Adrenal gland (tissue), 5 donors: ENCODE measurements around the gene LEAP2.

Experiments
- CTCF ChIP-seq, 6 experiments: fragments of 450-650 bp in 4 of 6; fragments of 200-600 bp in 2 of 6; sonication (generic) in 1 of 6; IDR thresholded peaks; 1 replicate in 5 of 6; 2 replicates in 1 of 6; pipeline versions ENCODE4 v1.5.1 to v1.8.0; 2016 to 2021; ENCODE audit warnings: antibody characterized with exemption in 6 of 6, mild to moderate bottlenecking in 2 of 6, moderate library complexity in 1 of 6
- POLR2A ChIP-seq, 2 donors: fragments of 450-650 bp; IDR thresholded peaks; one replicate each; pipeline ENCODE4 v1.6.1; 2017; ENCODE audit warnings: antibody characterized with exemption in 2 of 2, mild to moderate bottlenecking in 2 of 2, moderate library complexity in 1 of 2
- donor health status: DM: no; HTN: no; CAD: no.

GRCh38 chr5:132872788-132873118, 715 bp upstream of the LEAP2 start:
- TF ChIP-seq CTCF (IDR thresholded peaks at IDR 0.05) (no peak), POLR2A (IDR thresholded peaks at IDR 0.05) (no peak)
